ENCODE data around the gene SH3BGRL3.

The SH3BGRL3 gene

DNA sequence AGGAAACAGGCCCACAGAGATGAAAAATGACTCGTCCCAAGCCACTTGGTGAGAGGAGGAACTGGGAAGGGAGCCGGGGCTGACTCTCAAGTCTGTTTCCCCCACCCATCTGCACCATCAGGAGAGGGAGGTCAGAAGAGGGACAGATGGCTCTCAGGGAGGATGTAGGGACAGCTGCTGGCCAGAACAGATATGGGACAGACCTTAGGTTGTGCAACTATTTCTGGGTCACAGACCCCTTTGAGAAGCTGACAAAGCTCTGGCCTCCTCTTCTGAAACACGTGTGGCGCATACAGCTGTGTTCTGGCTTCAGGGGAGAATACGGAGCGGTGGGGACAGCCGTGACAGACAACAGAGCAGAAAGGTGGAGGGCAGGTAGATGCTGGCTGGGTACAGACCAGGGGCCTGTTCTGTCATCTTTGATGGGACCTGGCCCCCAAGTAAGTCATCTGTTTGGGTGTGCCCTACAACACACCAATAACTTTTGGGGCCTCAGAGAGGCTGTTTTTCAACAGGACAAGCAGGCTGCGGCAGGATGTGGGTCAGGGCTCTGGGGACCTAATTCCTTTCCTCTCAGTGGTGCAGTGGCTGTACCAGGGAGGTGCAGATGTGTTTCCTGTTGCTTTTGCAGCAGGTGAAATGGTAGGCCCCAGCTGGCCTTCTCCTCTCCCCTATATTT, 7.3 kb downstream of the SH3BGRL3 start:
- H3K4me3 ChIP-seq (ENCODE audit: low read depth, low read length), result no peak overlapping the region
- TF ChIP-seq, protein P1, sequence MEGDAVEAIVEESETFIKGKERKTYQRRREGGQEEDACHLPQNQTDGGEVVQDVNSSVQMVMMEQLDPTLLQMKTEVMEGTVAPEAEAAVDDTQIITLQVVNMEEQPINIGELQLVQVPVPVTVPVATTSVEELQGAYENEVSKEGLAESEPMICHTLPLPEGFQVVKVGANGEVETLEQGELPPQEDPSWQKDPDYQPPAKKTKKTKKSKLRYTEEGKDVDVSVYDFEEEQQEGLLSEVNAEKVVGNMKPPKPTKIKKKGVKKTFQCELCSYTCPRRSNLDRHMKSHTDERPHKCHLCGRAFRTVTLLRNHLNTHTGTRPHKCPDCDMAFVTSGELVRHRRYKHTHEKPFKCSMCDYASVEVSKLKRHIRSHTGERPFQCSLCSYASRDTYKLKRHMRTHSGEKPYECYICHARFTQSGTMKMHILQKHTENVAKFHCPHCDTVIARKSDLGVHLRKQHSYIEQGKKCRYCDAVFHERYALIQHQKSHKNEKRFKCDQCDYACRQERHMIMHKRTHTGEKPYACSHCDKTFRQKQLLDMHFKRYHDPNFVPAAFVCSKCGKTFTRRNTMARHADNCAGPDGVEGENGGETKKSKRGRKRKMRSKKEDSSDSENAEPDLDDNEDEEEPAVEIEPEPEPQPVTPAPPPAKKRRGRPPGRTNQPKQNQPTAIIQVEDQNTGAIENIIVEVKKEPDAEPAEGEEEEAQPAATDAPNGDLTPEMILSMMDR (conservative IDR thresholded peaks at IDR 0.05; ENCODE audit: low read depth, low read length), result no peak
- no peak for DNase-seq (ENCODE audit: low read depth)

DNA sequence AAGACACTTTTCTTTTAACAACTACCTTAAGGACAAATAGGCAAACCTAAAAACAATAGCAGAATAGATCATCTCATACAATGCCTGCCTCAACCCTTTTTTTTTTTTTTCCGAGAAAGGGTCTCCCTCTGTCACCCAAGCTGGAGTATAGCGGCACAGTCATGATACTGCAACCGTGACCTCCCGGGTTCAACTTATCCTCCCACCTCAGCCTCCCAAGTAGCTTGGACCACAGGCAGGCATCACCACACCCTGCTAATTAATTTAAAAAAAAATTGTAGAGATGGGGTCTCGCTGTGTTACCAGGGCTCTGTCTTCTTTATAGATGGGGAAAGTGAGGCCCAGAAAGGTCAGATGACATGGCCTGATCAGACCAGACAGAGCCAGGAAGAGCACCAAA, 7.9 kb downstream of the SH3BGRL3 start:
- H3K4me3 ChIP-seq (ENCODE audit: low read depth, low read length), result no peak overlapping the region
- no peak for DNase-seq (ENCODE audit: low read depth)
- TF ChIP-seq, protein P1 (conservative IDR thresholded peaks at IDR 0.05; ENCODE audit: low read depth, low read length), result no peak

DNA sequence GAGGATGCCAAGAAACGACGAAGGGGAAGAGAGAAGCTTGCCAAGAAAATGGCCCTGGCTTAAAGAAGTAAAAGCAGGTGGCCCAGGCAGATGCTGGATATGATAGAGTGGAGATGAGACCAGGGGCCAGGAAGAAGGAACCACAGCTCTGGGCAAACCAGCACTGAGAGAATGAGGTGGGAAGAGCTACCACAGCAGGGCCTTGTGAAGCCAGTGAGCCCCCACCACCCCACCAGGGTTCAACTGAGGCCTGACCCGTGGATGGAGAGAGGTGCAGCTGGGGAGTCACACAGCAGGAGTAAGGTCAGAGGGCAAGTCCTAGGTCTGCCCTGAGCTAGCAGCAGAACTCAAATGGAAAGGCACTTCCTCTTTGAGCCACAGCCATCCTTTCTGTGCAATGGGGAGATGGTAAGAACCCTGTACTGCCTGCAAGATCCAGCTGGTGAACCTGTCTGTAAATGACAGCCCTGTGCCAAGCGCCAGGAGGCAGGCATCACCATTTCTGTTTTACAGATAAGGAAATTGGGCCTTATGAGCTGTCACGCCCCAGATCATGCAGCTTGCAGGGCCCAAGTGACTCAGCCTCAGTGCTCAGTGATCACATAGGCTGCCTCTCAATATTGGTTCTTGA, 8.5 kb downstream of the SH3BGRL3 start:
- DNase-seq (ENCODE audit: low read depth), result no peak
- TF ChIP-seq, protein P1 (conservative IDR thresholded peaks at IDR 0.05; ENCODE audit: low read depth, low read length), result no peak
- H3K4me3 ChIP-seq (ENCODE audit: low read depth, low read length), result no peak overlapping the region

DNA sequence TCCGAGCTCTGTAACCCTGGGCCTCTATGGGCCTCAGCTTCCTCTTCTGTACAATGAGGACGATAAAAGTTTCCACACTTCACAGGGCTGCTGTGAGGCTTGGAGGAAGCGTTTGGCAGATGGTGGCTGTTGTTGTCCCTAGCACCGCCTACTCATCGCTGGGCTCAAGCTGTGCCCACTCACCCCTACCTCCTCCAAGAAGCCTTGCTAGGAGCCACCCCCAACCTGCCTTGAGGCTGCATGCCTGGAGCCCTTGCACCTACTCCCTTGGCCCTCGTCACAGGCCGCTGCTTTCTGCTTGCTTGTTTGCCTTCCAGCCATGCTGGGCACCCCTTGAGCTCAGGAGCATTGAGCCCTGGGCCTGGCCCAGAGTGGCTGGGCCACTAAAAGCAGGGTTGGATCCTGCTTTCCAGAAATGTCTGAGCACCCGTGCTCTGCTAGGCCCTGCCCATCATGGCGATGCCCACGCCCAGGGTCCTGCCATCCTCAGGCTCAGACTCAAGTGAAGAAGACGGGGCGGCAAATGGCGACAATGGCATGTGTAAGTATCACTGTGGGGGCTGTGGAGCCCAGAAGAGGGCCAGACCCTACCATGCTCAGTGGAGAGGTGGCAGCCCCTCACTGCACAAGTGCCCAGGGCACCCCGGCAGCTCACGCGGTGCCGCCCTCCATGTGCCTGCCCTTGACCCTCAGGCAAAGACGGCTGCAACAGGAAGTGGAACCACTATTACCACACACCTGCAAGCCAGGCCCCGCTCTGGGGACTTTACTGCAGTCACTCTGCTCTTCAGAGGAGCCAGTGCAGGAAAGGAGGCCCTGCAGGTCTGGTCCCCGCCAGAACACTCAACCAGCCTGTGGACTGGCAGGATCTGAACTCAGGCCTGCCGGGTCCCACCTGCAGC, 9.5 kb downstream of the SH3BGRL3 start:
- DNase-seq (ENCODE audit: low read depth), result no peak
- no peak overlapping the region for H3K4me3 ChIP-seq (ENCODE audit: low read depth, low read length)
- TF ChIP-seq, protein P1 (conservative IDR thresholded peaks at IDR 0.05; ENCODE audit: low read depth, low read length), result no peak

DNA sequence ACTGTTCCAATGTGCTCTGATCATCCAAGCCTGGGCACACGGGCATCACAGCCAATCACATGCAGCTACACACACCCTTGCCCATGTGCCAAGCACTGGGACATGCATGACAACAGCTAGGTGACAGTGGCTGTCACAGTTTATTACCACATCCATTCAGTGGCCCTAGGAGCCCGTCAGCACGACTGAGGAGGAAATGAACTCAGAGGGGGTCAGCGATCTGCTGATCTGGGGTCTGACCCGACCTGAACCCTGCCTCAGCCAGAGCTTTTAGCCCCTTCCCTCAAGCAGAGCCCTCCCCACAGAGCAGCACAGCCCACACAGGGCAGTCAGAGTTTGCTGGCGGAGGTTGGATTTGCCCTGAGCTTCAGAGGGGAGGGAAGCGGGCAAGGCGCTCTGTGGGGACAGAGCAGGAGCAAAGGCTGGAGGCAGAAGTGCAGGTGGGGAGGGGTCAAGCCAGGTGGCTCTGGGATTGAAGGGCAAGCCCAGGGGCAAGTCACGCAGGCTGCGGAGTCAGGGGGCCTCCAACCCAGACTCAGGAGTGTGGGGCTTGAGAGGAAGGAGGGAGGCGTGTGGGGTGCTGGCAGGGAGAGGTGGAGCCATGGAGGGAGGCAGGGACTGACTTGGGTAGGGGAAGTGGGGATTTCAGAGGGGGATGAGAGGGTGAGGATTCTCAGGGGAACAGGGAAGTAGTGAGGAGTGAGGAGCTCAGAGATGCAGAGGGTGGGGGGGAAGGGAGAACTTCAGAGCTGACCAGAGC, 10.4 kb downstream of the SH3BGRL3 start:
- H3K4me3 ChIP-seq (ENCODE audit: low read depth, low read length), result no peak overlapping the region
- no peak for DNase-seq (ENCODE audit: low read depth)
- TF ChIP-seq, protein P1 (conservative IDR thresholded peaks at IDR 0.05; ENCODE audit: low read depth, low read length), result no peak

DNA sequence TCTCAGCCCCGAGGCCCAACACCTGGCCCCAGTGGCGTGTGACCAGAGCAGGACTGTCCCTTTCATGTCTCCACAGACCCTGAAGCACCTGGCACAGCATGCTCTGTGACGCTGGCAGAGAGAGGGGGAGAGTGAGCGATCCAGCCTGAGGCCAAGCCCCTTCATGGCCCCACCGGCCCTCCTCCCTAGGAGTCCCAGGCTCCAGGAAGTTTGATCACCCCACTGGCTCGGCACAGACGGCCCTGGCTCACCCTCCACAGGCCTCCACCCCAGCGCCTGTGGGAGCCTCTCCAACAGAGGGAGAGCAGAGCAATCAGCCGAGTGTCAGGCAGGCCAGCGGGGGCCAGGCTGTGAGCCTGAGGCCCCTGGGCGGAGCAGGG, 11.0 kb downstream of the SH3BGRL3 start:
- no peak overlapping the region for H3K4me3 ChIP-seq (ENCODE audit: low read depth, low read length)
- TF ChIP-seq, protein P1 (conservative IDR thresholded peaks at IDR 0.05; ENCODE audit: low read depth, low read length), result no peak
- no peak for DNase-seq (ENCODE audit: low read depth)
